Keratinocyte (primary cell): ENCODE results near the gene GLTP.

Experiments used
- CTCF ChIP-seq, 3 experiments: IDR thresholded peaks in 1 of 3; conservative IDR thresholded peaks in 1 of 3; optimal IDR thresholded peaks in 1 of 3; 2 replicates in 2 of 3; 3 replicates in 1 of 3; pipeline versions ENCODE3 to v1.5.1; 2011; ENCODE audit warnings: low read length in 3 of 3, mild to moderate bottlenecking in 3 of 3, moderate library complexity in 2 of 3, control low read depth in 1 of 3, inconsistent platforms in 1 of 3; ENCODE audit not compliant: insufficient read depth in 2 of 3; ENCODE audit errors: extremely low read depth in 1 of 3
- EZH2 ChIP-seq: IDR thresholded peaks from one replicate; pipeline ENCODE4 v1.6.1; 2012; ENCODE audit warnings: inconsistent platforms, mild to moderate bottlenecking, low read length, moderate library complexity

DNA sequence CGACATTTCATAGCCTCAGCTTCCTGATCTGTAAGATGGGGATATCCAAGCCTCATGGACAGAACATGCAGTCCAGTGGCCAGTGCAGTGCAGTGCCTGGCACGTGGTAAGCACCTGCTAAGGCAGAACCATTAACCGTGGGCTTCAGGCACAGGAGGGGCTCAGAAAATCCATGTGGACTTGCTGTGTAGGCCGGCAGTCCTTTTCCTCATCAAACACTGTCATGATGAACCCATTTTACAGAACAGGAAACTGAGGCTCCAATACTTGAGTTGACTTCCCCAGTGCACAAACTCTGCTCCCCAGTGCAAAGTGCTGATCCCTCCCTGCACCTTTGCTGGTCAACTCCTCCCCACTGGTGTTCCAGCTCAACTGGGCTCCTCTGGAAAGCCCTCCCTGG lies 65.1 kb downstream of the GLTP start:
- no peak for TF ChIP-seq CTCF (optimal IDR thresholded peaks at IDR 0.05 in 1 of 3, IDR thresholded peaks at IDR 0.05 in 1 of 3, conservative IDR thresholded peaks at IDR 0.05 in 1 of 3; ENCODE audit: extremely low read depth in 1 of 3, insufficient read depth in 2 of 3, low read length in 3 of 3)
- no peak for TF ChIP-seq EZH2
